ENCODE measurements around the gene DSCAM. TPM values are rescaled to one million over a fixed set of nuclear protein-coding genes. Genes with fewer than 3 reads are reported as not detected.

The DSCAM gene
- total and polyA plus RNA-seq, 2 experiments from 2014 or later = 0.07 TPM; not detected in 1

DNA sequence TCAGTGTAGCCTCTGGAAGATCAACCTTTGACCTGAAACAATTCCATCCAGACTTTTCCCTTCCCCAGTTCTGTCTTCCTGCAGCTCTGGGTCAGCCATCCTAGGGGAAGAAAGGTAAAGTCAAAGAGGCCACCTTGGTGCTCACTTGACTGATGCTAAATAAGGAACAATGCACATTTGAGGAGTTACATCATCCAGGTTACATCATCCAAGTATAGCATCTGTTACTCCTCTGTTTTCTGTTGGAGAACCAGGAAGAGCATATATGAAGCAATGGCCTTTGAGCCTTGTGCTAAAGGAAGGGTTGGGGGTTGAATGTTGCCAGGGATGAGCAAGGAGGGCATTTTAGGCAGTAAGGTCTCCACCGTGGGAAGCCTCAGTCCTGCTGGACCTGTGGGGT, 3.1 kb upstream of the DSCAM start:
- no peaks in the 10 kb centered on the region for H3K79me2 ChIP-seq (replicated peaks; ENCODE audit: insufficient read depth)
- Mint-ChIP-seq H3K4me1 (peaks cover 8% of the 10 kb centered on the region; the same call in 2 of the 3 replicates), H3K9me3 (peaks cover 44% of the 10 kb centered on the region), H3K27me3 (ENCODE audit: insufficient read depth, low read depth, poor library complexity) (peaks cover 13% of the 10 kb centered on the region), H3K36me3 (ENCODE audit: low read depth) (peaks cover 7% of the 10 kb centered on the region), H3K4me3 (no peak overlapping the region), H3K27ac (no peak overlapping the region)
- H3K36me3 ChIP-seq (ENCODE audit: insufficient read depth) = no peaks in the 10 kb centered on the region; the same call in 1 of the 2 replicates
- H3K4me3 ChIP-seq = no peak overlapping the region
- peaks cover 9% of the 10 kb centered on the region; the same call in 1 of the 2 replicates for H3K4me1 ChIP-seq (ENCODE audit: insufficient read depth)
- ATAC-seq (no peak), DNase-seq (ENCODE audit: low spot score) (no peak)
- peaks cover 28% of the 10 kb centered on the region for H3K27me3 ChIP-seq (ENCODE audit: insufficient read depth)
- TF ChIP-seq JUNB (IDR thresholded peaks at IDR 0.05; ENCODE audit: unreplicated experiment) (no peak), EZH2 (IDR thresholded peaks at IDR 0.05; ENCODE audit: low read depth, unreplicated experiment) (no peak), CREB1 (CRISPR knock-in tag; IDR thresholded peaks at IDR 0.05; ENCODE audit: low read depth) (no peak)
- TF ChIP-seq, protein P1, sequence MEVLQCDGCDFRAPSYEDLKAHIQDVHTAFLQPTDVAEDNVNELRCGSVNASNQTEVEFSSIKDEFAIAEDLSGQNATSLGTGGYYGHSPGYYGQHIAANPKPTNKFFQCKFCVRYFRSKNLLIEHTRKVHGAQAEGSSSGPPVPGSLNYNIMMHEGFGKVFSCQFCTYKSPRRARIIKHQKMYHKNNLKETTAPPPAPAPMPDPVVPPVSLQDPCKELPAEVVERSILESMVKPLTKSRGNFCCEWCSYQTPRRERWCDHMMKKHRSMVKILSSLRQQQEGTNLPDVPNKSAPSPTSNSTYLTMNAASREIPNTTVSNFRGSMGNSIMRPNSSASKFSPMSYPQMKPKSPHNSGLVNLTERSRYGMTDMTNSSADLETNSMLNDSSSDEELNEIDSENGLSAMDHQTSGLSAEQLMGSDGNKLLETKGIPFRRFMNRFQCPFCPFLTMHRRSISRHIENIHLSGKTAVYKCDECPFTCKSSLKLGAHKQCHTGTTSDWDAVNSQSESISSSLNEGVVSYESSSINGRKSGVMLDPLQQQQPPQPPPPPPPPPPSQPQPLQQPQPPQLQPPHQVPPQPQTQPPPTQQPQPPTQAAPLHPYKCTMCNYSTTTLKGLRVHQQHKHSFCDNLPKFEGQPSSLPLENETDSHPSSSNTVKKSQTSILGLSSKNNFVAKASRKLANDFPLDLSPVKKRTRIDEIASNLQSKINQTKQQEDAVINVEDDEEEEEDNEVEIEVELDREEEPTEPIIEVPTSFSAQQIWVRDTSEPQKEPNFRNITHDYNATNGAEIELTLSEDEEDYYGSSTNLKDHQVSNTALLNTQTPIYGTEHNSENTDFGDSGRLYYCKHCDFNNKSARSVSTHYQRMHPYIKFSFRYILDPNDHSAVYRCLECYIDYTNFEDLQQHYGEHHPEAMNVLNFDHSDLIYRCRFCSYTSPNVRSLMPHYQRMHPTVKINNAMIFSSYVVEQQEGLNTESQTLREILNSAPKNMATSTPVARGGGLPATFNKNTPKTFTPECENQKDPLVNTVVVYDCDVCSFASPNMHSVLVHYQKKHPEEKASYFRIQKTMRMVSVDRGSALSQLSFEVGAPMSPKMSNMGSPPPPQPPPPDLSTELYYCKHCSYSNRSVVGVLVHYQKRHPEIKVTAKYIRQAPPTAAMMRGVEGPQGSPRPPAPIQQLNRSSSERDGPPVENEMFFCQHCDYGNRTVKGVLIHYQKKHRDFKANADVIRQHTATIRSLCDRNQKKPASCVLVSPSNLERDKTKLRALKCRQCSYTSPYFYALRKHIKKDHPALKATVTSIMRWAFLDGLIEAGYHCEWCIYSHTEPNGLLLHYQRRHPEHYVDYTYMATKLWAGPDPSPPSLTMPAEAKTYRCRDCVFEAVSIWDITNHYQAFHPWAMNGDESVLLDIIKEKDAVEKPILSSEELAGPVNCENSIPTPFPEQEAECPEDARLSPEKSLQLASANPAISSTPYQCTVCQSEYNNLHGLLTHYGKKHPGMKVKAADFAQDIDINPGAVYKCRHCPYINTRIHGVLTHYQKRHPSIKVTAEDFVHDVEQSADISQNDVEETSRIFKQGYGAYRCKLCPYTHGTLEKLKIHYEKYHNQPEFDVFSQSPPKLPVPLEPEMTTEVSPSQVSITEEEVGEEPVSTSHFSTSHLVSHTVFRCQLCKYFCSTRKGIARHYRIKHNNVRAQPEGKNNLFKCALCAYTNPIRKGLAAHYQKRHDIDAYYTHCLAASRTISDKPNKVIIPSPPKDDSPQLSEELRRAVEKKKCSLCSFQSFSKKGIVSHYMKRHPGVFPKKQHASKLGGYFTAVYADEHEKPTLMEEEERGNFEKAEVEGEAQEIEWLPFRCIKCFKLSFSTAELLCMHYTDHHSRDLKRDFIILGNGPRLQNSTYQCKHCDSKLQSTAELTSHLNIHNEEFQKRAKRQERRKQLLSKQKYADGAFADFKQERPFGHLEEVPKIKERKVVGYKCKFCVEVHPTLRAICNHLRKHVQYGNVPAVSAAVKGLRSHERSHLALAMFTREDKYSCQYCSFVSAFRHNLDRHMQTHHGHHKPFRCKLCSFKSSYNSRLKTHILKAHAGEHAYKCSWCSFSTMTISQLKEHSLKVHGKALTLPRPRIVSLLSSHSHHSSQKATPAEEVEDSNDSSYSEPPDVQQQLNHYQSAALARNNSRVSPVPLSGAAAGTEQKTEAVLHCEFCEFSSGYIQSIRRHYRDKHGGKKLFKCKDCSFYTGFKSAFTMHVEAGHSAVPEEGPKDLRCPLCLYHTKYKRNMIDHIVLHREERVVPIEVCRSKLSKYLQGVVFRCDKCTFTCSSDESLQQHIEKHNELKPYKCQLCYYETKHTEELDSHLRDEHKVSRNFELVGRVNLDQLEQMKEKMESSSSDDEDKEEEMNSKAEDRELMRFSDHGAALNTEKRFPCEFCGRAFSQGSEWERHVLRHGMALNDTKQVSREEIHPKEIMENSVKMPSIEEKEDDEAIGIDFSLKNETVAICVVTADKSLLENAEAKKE (CRISPR knock-in tag; IDR thresholded peaks at IDR 0.05) = no peak
- H3K9me2 ChIP-seq (ENCODE audit: insufficient read depth) = no peaks in the 10 kb centered on the region
- no peak overlapping the region for H2AFZ ChIP-seq
- no peaks in the 10 kb centered on the region for H4K20me1 ChIP-seq (replicated peaks; ENCODE audit: insufficient read depth)
- H3F3A ChIP-seq (replicated peaks; ENCODE audit: low read depth) = no peaks in the 10 kb centered on the region
- H3K4me2 ChIP-seq = no peak overlapping the region
- no peak overlapping the region for H3K27ac ChIP-seq (ENCODE audit: low read depth)

- Histone ChIP-seq H3F3A (replicated peaks; ENCODE audit: low read depth) (no peaks in the 10 kb centered on the region), H3K79me2 (replicated peaks; ENCODE audit: insufficient read depth) (no peaks in the 10 kb centered on the region), H3K4me2 (no peak overlapping the region), H3K36me3 (ENCODE audit: insufficient read depth) (no peaks in the 10 kb centered on the region; the same call in 1 of the 2 replicates), H2AFZ (no peak overlapping the region), H3K4me1 (ENCODE audit: insufficient read depth) (peaks cover 9% of the 10 kb centered on the region; the same call in 1 of the 2 replicates), H3K27ac (ENCODE audit: low read depth) (no peak overlapping the region), H4K20me1 (replicated peaks; ENCODE audit: insufficient read depth) (no peaks in the 10 kb centered on the region), H3K27me3 (ENCODE audit: insufficient read depth) (peaks cover 28% of the 10 kb centered on the region), H3K9me2 (ENCODE audit: insufficient read depth) (no peaks in the 10 kb centered on the region), H3K4me3 (no peak overlapping the region)
- H3K27ac Mint-ChIP-seq = no peak overlapping the region
- TF ChIP-seq CTCF (conservative IDR thresholded peaks at IDR 0.05; ENCODE audit: low read depth in 2 of 2) = 0 out of 4 replicates have a peak, but pooled peaks of 1 of the 2 experiments have one; percentile 14
- TF ChIP-seq JUNB (IDR thresholded peaks at IDR 0.05; ENCODE audit: unreplicated experiment) = no peak
- no peak for TF ChIP-seq EZH2 (IDR thresholded peaks at IDR 0.05; ENCODE audit: low read depth, unreplicated experiment)
- ATAC-seq = peak; percentile 34; the same call in 2 of the 3 replicates
- H3K4me1 Mint-ChIP-seq = peaks cover 8% of the 10 kb centered on the region; the same call in 2 of the 3 replicates
- peak; percentile 5 for DNase-seq (ENCODE audit: low spot score)
- H3K36me3 Mint-ChIP-seq (ENCODE audit: low read depth) = peaks cover 7% of the 10 kb centered on the region; the same call in 2 of the 3 replicates
- H3K27me3 Mint-ChIP-seq (ENCODE audit: insufficient read depth, low read depth, poor library complexity) = peaks cover 13% of the 10 kb centered on the region
- H3K4me3 Mint-ChIP-seq = no peak overlapping the region
- H3K9me3 Mint-ChIP-seq = peaks cover 57% of the 10 kb centered on the region
Measured at GRCh38 chr21:40847951-40848350, 993 bp upstream of the DSCAM start.

Data from GM23338 (cell line).